Stimulated activated CD4-positive, alpha-beta T cell treated with anti-CD3 and anti-CD28 coated beads, Interleukin-1b, Interleukin-23, amount 100 ng/mL, for 48 hours (primary cell): ENCODE data around the gene CRTC3.
"Not testable (repeated sequence)": the region's sequence is repeated elsewhere in the genome, so short reads cannot be mapped to it uniquely, and the experiment has no call there.

Experiments used
- DNase-seq: peaks from one replicate; pipeline ENCODE4 v3.0.0-alpha.2; 2020

Gene CRTC3

GRCh38 chr15:90523373-90523772 lies 6.3 kb upstream of the CRTC3 start:
- DNase-seq, result no peak

- not testable (repeated sequence) for DNase-seq
Measured at GRCh38 chr15:90524018-90524803, 5.5 kb upstream of the CRTC3 start.

- no peak for DNase-seq
Measured at GRCh38 chr15:90529011-90529370, 732 bp upstream of the CRTC3 start.

GRCh38 chr15:90530250-90531051 lies 728 bp downstream of the CRTC3 start:
- DNase-seq, result peak; percentile 39

GRCh38 chr15:90531147-90531546 lies 1.4 kb downstream of the CRTC3 start:
- no peak for DNase-seq

GRCh38 chr15:90535254-90535653 lies 5.5 kb downstream of the CRTC3 start:
- no peak for DNase-seq

- peak; percentile 49 for DNase-seq
Measured at GRCh38 chr15:90539789-90540188, 10.1 kb downstream of the CRTC3 start.

GRCh38 chr15:90540768-90541167 lies 11.0 kb downstream of the CRTC3 start:
- DNase-seq, result no peak

- peak; percentile 44 for DNase-seq
Measured at GRCh38 chr15:90545095-90545494, 15.4 kb downstream of the CRTC3 start.

GRCh38 chr15:90547540-90547939 lies 17.8 kb downstream of the CRTC3 start:
- no peak for DNase-seq

- no peak for DNase-seq
Measured at GRCh38 chr15:90550919-90551318, 21.2 kb downstream of the CRTC3 start.

GRCh38 chr15:90552162-90552928 lies 22.6 kb downstream of the CRTC3 start:
- DNase-seq, result no peak

GRCh38 chr15:90552929-90553211 lies 23.1 kb downstream of the CRTC3 start:
- DNase-seq, result no peak

- DNase-seq, result no peak
Measured at GRCh38 chr15:90553248-90553745, 23.6 kb downstream of the CRTC3 start.

- DNase-seq, result no peak
Measured at GRCh38 chr15:90557186-90558084, 27.7 kb downstream of the CRTC3 start.

GRCh38 chr15:90558171-90558573 lies 28.4 kb downstream of the CRTC3 start:
- no peak for DNase-seq

GRCh38 chr15:90559119-90559518 lies 29.4 kb downstream of the CRTC3 start:
- DNase-seq, result no peak

- DNase-seq, result no peak
Measured at GRCh38 chr15:90560229-90560776, 30.6 kb downstream of the CRTC3 start.

- DNase-seq, result no peak
Measured at GRCh38 chr15:90561344-90562244, 31.9 kb downstream of the CRTC3 start.

GRCh38 chr15:90562669-90563068 lies 32.9 kb downstream of the CRTC3 start:
- DNase-seq, result no peak

- DNase-seq, result no peak
Measured at GRCh38 chr15:90563463-90563862, 33.7 kb downstream of the CRTC3 start.
